Measurements from ENCODE around the gene KCNC4. TPM values are rescaled to one million over a fixed set of nuclear protein-coding genes. Genes with fewer than 3 reads are reported as not detected.

Gene KCNC4
- total and polyA plus RNA-seq, 8 donors: 1.1 to 16.5 (median 3.0) TPM

- Histone ChIP-seq H3K4me3 (no peak overlapping the region), H3K27ac (peak overlapping the region in 1 of 5 donors; percentile 8), H3K4me1 (peaks cover 0 to 19% (median 10%) of the 10 kb centered on the region in 4 donors), H3K36me3 (no peaks in the 10 kb centered on the region), H3K27me3 (peaks cover 0 to 21% (median 3%) of the 10 kb centered on the region in 3 donors), H3K9me3 (no peaks in the 10 kb centered on the region)
- intact Hi-C loops (cut with DNase I; ENCODE audit: low total_unique reads): no loop called here
- TF ChIP-seq POLR2A (IDR thresholded peaks at IDR 0.05) (no peak), POLR2AphosphoS5 (IDR thresholded peaks at IDR 0.05) (no peak), CTCF (IDR thresholded peaks at IDR 0.05) (no peak), EP300 (IDR thresholded peaks at IDR 0.05) (no peak)
- DNase-seq: no peak
- 18 to 29% (median 24%) methylated on average over 5 of the region's 5 CpGs for WGBS, 5 donors
Measured at GRCh38 chr1:110186558-110186957, 23.6 kb upstream of the KCNC4 start.

- 70 to 80% (median 76%) methylated on average over 10 of the region's 10 CpGs for WGBS, 5 donors
- no peaks in the 10 kb centered on the region for H3K9me3 ChIP-seq
- peak in 1 of 2 donors; percentile 51 for DNase-seq
- H3K4me3 ChIP-seq: no peak overlapping the region
- no peak for TF ChIP-seq CTCF (IDR thresholded peaks at IDR 0.05)
- TF ChIP-seq POLR2A (IDR thresholded peaks at IDR 0.05): no peak
- TF ChIP-seq POLR2AphosphoS5 (IDR thresholded peaks at IDR 0.05): no peak
- TF ChIP-seq EP300 (IDR thresholded peaks at IDR 0.05): no peak
- peaks cover 0 to 21% (median 3%) of the 10 kb centered on the region in 3 donors for H3K27me3 ChIP-seq
- H3K27ac ChIP-seq: peak overlapping the region in 1 of 5 donors; percentile 8
- intact Hi-C loops (cut with DNase I; ENCODE audit: low total_unique reads): no loop called here
- H3K4me1 ChIP-seq: peaks cover 0 to 19% (median 10%) of the 10 kb centered on the region in 4 donors
- H3K36me3 ChIP-seq: no peaks in the 10 kb centered on the region
Measured at GRCh38 chr1:110187139-110187890, 22.8 kb upstream of the KCNC4 start.

GRCh38 chr1:110188035-110188618 lies 22.0 kb upstream of the KCNC4 start:
- Histone ChIP-seq H3K4me3 (no peak overlapping the region), H3K9me3 (no peaks in the 10 kb centered on the region), H3K36me3 (no peaks in the 10 kb centered on the region), H3K4me1 (peaks cover 0 to 19% (median 10%) of the 10 kb centered on the region in 4 donors), H3K27me3 (peaks cover 0 to 17% (median 3%) of the 10 kb centered on the region in 3 donors), H3K27ac (peak overlapping the region in 1 of 5 donors; percentile 44)
- DNase-seq: no peak
- TF ChIP-seq CTCF (IDR thresholded peaks at IDR 0.05): no peak
- no peak for TF ChIP-seq EP300 (IDR thresholded peaks at IDR 0.05)
- TF ChIP-seq POLR2AphosphoS5 (IDR thresholded peaks at IDR 0.05): no peak
- no peak for TF ChIP-seq POLR2A (IDR thresholded peaks at IDR 0.05)
- intact Hi-C loops (cut with DNase I; ENCODE audit: low total_unique reads): no loop called here
- WGBS, 5 donors: 43 to 61% (median 53%) methylated on average over 6 of the region's 6 CpGs

GRCh38 chr1:110189181-110189580 lies 20.9 kb upstream of the KCNC4 start:
- Histone ChIP-seq H3K4me3 (no peak overlapping the region), H3K27me3 (peaks cover 0 to 16% (median 3%) of the 10 kb centered on the region in 3 donors), H3K36me3 (no peaks in the 10 kb centered on the region), H3K9me3 (no peaks in the 10 kb centered on the region), H3K4me1 (peaks cover 0 to 19% (median 10%) of the 10 kb centered on the region in 4 donors), H3K27ac (peak overlapping the region in 1 of 5 donors; percentile 44)
- WGBS, 5 donors: 82 to 97% (median 91%) methylated on average over 6 of the region's 6 CpGs
- TF ChIP-seq POLR2A (IDR thresholded peaks at IDR 0.05) (no peak), CTCF (IDR thresholded peaks at IDR 0.05) (no peak), POLR2AphosphoS5 (IDR thresholded peaks at IDR 0.05) (no peak), EP300 (IDR thresholded peaks at IDR 0.05) (no peak)
- no peak for DNase-seq
- intact Hi-C loops (cut with DNase I; ENCODE audit: low total_unique reads): no loop called here

All from stomach (tissue), 9 donors.